ENCODE data around the gene CYP4F8. TPM values are rescaled to one million over a fixed set of nuclear protein-coding genes. Genes with fewer than 3 reads are reported as not detected.
"Not testable (repeated sequence)": the region's sequence is repeated elsewhere in the genome, so short reads cannot be mapped to it uniquely, and the experiment has no call there.

The CYP4F8 gene
- total and polyA plus RNA-seq, 7 experiments from 2014 or later, result not detected

DNA sequence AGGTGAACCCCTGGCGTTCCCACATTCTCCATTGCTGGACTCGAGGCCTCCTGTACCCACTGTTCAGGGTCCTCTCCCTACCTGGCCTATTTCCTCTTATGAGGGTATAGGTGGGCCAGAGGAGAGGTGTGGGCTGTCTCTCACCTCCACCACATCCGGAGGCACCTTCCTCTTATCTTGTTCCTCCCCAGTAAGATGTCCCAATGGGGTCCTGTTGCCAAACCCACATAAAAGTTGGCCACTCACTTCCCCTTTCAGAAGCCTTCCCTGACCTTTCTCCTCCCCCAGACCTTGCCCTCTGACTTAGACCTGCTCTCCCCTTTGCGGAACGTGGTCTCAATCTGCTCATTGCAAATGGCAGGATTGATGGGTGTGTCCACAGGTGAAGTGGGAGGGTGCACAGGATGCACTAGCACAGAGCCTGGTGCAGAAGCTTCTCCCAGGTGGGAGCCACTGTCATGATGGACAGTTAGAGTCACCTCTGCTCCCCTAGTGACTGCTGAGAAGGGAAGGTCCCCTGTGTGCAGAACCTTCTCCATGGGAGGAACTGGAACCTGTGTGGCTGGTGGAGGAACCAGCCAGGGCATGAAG lies 27.0 kb downstream of the CYP4F8 start:
- no peaks in the 10 kb centered on the region for H3K9me3 Mint-ChIP-seq

DNA sequence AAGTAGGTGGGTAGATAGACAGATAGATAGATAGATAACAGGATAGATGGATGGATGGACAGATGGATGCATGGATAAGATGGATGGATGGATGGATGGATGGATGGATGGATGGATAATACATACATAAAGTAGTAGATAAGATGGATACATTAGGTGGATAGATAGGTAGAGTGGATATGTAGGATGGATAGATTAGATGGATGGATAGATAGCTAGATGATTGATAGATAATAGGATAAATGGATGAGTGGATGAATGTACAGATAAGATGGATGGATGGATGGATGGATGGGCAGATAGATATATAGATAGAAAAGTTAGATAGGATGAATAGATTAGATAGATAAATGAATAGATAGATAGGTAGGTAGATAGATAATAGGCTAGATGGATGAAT lies 27.8 kb downstream of the CYP4F8 start:
- Mint-ChIP-seq H3K9me3 (no peaks in the 10 kb centered on the region), H3K36me3 (no peaks in the 10 kb centered on the region), H3K27ac (no peak overlapping the region), H3K4me1 (peaks cover 0 to 12% (median 0%) of the 10 kb centered on the region in 7 donors), H3K4me3 (no peak overlapping the region), H3K27me3 (peaks cover 0 to 23% (median 9%) of the 10 kb centered on the region in 5 donors)
- intact Hi-C loops (cut with micrococcal nuclease), result no loop called here
- Histone ChIP-seq H3K27me3 (ENCODE audit: control insufficient read depth in 2 of 2, insufficient read depth in 2 of 2, low read length in 2 of 2) (no peaks in the 10 kb centered on the region), H3K27ac (ENCODE audit: low read depth, low read length) (no peak overlapping the region), H3K9me3 (ENCODE audit: control insufficient read depth in 2 of 3, low read length in 3 of 3) (no peaks in the 10 kb centered on the region), H3K36me3 (ENCODE audit: control insufficient read depth in 2 of 3, insufficient read depth in 3 of 3, low read length in 3 of 3) (no peaks in the 10 kb centered on the region), H3K4me3 (ENCODE audit: low read length) (no peak overlapping the region), H3K4me1 (ENCODE audit: control insufficient read depth in 2 of 2, insufficient read depth in 2 of 2, low read length in 2 of 2) (no peaks in the 10 kb centered on the region)
- no peak for DNase-seq
- ATAC-seq, result no peak
- ChIA-PET CTCF (no interaction called here), POLR2A (no interaction called here)

More for the DNA sequence above, 27.0 kb downstream of the CYP4F8 start:
- intact Hi-C loops (cut with micrococcal nuclease), result no loop called here
- Histone ChIP-seq H3K27me3 (ENCODE audit: control insufficient read depth in 2 of 2, insufficient read depth in 2 of 2, low read length in 2 of 2) (no peaks in the 10 kb centered on the region), H3K4me1 (ENCODE audit: control insufficient read depth in 2 of 2, insufficient read depth in 2 of 2, low read length in 2 of 2) (no peaks in the 10 kb centered on the region), H3K27ac (ENCODE audit: low read depth, low read length) (no peak overlapping the region), H3K9me3 (ENCODE audit: control insufficient read depth in 2 of 3, low read length in 3 of 3) (no peaks in the 10 kb centered on the region), H3K4me3 (ENCODE audit: low read length) (no peak overlapping the region), H3K36me3 (ENCODE audit: control insufficient read depth in 2 of 3, insufficient read depth in 3 of 3, low read length in 3 of 3) (no peaks in the 10 kb centered on the region)
- Mint-ChIP-seq H3K36me3 (no peaks in the 10 kb centered on the region), H3K4me1 (peaks cover 0 to 12% (median 0%) of the 10 kb centered on the region in 7 donors), H3K27me3 (peaks cover 0 to 17% (median 14%) of the 10 kb centered on the region in 5 donors), H3K27ac (no peak overlapping the region), H3K4me3 (no peak overlapping the region)
- peak; percentile 47 for ATAC-seq
- ChIA-PET POLR2A (no interaction called here), CTCF (no interaction called here)
- DNase-seq, result no peak

DNA sequence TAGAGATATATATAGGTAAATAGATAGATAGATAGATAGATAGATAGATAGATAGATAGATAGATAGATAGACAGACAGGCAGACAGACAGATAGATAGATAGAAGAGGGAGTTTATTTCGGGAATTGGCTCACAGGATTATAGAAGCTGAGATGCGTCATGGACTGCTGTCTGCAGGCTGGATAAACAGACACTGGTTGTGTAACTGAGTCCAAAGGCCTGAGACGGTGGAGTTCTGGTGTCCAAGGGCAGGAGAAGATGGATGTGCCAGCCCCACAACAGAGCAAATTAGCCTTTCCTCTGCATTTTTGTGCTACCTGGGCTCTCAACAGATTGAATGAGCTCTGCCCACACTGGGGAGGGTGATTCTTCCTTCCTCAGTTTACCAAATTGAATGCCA lies 28.4 kb downstream of the CYP4F8 start:
- H3K36me3 ChIP-seq (ENCODE audit: control insufficient read depth in 2 of 3, insufficient read depth in 3 of 3, low read length in 3 of 3), result no peaks in the 10 kb centered on the region
- H3K27ac ChIP-seq (ENCODE audit: low read depth, low read length), result no peak overlapping the region
- H3K27me3 Mint-ChIP-seq, result peaks cover 0 to 23% (median 8%) of the 10 kb centered on the region in 5 donors
- no peak overlapping the region for H3K27ac Mint-ChIP-seq
- DNase-seq, result no peak
- H3K27me3 ChIP-seq (ENCODE audit: control insufficient read depth in 2 of 2, insufficient read depth in 2 of 2, low read length in 2 of 2), result no peaks in the 10 kb centered on the region
- H3K9me3 Mint-ChIP-seq, result no peaks in the 10 kb centered on the region
- intact Hi-C loops (cut with micrococcal nuclease), result no loop called here
- no peaks in the 10 kb centered on the region for H3K36me3 Mint-ChIP-seq
- no peak for ATAC-seq
- ChIA-PET CTCF (no interaction called here), POLR2A (no interaction called here)
- no peaks in the 10 kb centered on the region for H3K9me3 ChIP-seq (ENCODE audit: control insufficient read depth in 2 of 3, low read length in 3 of 3)
- no peak overlapping the region for H3K4me3 ChIP-seq (ENCODE audit: low read length)
- H3K4me1 ChIP-seq (ENCODE audit: control insufficient read depth in 2 of 2, insufficient read depth in 2 of 2, low read length in 2 of 2), result no peaks in the 10 kb centered on the region
- peaks cover 0 to 12% (median 0%) of the 10 kb centered on the region in 7 donors for H3K4me1 Mint-ChIP-seq
- H3K4me3 Mint-ChIP-seq, result no peak overlapping the region

DNA sequence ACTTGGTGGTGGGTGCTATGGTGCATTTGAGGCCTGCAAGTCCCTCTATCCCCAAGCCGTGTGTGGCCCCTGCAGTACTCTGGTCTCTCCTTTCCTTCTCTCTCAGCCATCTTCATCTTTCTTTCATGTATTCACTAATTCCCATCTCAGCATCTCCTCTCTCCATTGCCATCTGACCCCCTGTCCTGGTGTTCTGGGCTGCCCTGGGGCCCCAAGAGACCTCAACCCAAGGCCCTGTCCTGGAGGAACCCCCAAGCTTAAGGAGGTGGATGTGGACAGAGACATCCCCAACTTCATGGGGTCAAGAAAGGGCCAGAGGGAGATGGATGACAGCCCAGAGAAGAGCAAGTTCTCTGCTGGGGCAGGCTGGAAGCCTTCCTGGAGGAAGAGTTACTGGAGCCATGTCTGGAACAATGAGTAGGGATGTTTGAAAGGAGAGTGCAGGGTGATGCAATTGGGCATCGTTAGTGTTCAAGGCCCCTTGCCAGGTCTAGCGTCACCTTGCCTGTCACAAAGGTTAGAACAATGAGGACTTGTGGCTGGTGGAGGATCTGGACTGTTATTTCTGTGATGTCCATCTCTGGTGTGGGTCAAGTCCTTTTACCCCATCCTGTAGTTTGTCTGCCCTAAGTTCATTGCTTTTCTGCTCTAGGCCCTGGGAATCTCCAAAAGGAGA lies 29.2 kb downstream of the CYP4F8 start:
- Mint-ChIP-seq H3K9me3 (no peaks in the 10 kb centered on the region), H3K4me3 (no peak overlapping the region), H3K4me1 (peaks cover 0 to 12% (median 0%) of the 10 kb centered on the region in 7 donors), H3K27ac (no peak overlapping the region), H3K27me3 (peaks cover 0 to 22% (median 8%) of the 10 kb centered on the region in 5 donors), H3K36me3 (no peaks in the 10 kb centered on the region)
- intact Hi-C loops (cut with micrococcal nuclease), result no loop called here
- H3K9me3 ChIP-seq (ENCODE audit: control insufficient read depth in 2 of 3, low read length in 3 of 3), result no peaks in the 10 kb centered on the region
- H3K36me3 ChIP-seq (ENCODE audit: control insufficient read depth in 2 of 3, insufficient read depth in 3 of 3, low read length in 3 of 3), result no peaks in the 10 kb centered on the region
- no peaks in the 10 kb centered on the region for H3K4me1 ChIP-seq (ENCODE audit: control insufficient read depth in 2 of 2, insufficient read depth in 2 of 2, low read length in 2 of 2)
- H3K4me3 ChIP-seq (ENCODE audit: low read length), result no peak overlapping the region
- ATAC-seq, result no peak
- ChIA-PET CTCF (no interaction called here), POLR2A (no interaction called here)
- DNase-seq, result no peak
- H3K27ac ChIP-seq (ENCODE audit: low read depth, low read length), result no peak overlapping the region
- H3K27me3 ChIP-seq (ENCODE audit: control insufficient read depth in 2 of 2, insufficient read depth in 2 of 2, low read length in 2 of 2), result no peaks in the 10 kb centered on the region

DNA sequence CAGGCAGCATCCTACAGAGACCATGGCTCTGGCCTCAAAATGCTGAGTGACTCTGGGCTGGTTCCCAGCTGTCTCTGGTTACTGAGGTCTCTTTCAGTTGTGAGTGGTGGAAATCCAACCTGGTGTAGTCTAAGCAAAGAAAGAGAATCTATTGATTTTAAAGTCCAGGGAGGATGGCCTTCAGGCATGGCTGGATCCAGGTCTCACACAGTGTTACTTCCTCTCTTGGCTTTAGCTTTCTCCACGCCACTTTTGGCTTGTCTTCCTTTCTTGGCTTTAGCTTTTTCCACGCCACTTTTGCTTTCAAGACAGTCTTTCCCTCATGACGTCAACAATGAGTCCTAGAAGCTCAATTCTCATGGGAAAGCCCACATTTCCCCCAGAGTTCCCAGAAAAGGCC lies 29.8 kb downstream of the CYP4F8 start:
- Mint-ChIP-seq H3K36me3 (no peaks in the 10 kb centered on the region), H3K27ac (no peak overlapping the region), H3K4me3 (no peak overlapping the region), H3K4me1 (peaks cover 0 to 12% (median 0%) of the 10 kb centered on the region in 7 donors), H3K27me3 (peaks cover 0 to 18% (median 8%) of the 10 kb centered on the region in 5 donors), H3K9me3 (no peaks in the 10 kb centered on the region)
- DNase-seq, result no peak
- intact Hi-C loops (cut with micrococcal nuclease), result no loop called here
- ChIA-PET CTCF (no interaction called here), POLR2A (no interaction called here)
- Histone ChIP-seq H3K27me3 (ENCODE audit: control insufficient read depth in 2 of 2, insufficient read depth in 2 of 2, low read length in 2 of 2) (no peaks in the 10 kb centered on the region), H3K4me1 (ENCODE audit: control insufficient read depth in 2 of 2, insufficient read depth in 2 of 2, low read length in 2 of 2) (no peaks in the 10 kb centered on the region), H3K9me3 (ENCODE audit: control insufficient read depth in 2 of 3, low read length in 3 of 3) (no peaks in the 10 kb centered on the region), H3K4me3 (ENCODE audit: low read length) (no peak overlapping the region), H3K27ac (ENCODE audit: low read depth, low read length) (no peak overlapping the region), H3K36me3 (ENCODE audit: control insufficient read depth in 2 of 3, insufficient read depth in 3 of 3, low read length in 3 of 3) (no peaks in the 10 kb centered on the region)
- no peak for ATAC-seq

DNA sequence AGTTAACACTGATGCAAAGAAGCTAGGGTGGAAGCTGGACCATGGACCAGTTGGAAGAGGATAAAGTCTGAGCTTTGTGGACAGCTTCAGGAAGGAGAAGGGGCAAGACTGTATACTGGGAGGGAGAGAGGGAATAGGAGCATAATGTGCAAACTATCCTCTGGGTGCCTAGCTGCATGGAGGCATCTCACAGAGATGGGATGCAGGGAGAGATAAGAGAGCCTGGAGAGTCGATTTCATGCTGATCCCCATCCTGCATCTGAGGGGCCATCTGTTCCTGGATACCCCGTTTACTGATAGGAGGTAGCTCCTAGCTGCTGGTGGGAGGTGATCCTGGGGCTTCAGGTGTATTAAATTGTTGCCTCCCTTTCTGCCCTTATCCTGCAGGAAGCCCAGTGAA lies 34.5 kb downstream of the CYP4F8 start:
- intact Hi-C loops (cut with micrococcal nuclease), result no loop called here
- ATAC-seq, result no peak
- Mint-ChIP-seq H3K27ac (no peak overlapping the region), H3K9me3 (peaks cover 0 to 4% (median 0%) of the 10 kb centered on the region in 11 donors), H3K36me3 (peaks cover 0 to 3% (median 0%) of the 10 kb centered on the region in 5 donors), H3K4me3 (no peak overlapping the region), H3K27me3 (peaks cover 6 to 44% (median 35%) of the 10 kb centered on the region in 5 donors), H3K4me1 (no peaks in the 10 kb centered on the region)
- POLR2A ChIA-PET, result interaction anchor here (0.6 kb wide), 1 partner anchor 497 kb away, joined by 4 read pairs; no protein-coding TSS in a partner anchor
- Histone ChIP-seq H3K4me1 (ENCODE audit: control insufficient read depth in 2 of 2, insufficient read depth in 2 of 2, low read length in 2 of 2) (no peaks in the 10 kb centered on the region), H3K36me3 (ENCODE audit: control insufficient read depth in 2 of 3, insufficient read depth in 3 of 3, low read length in 3 of 3) (no peaks in the 10 kb centered on the region), H3K27me3 (ENCODE audit: control insufficient read depth in 2 of 2, insufficient read depth in 2 of 2, low read length in 2 of 2) (no peaks in the 10 kb centered on the region), H3K27ac (ENCODE audit: low read depth, low read length) (no peak overlapping the region), H3K4me3 (ENCODE audit: low read length) (no peak overlapping the region), H3K9me3 (ENCODE audit: control insufficient read depth in 2 of 3, low read length in 3 of 3) (no peaks in the 10 kb centered on the region)
- DNase-seq, result no peak
- CTCF ChIA-PET, result no interaction called here

DNA sequence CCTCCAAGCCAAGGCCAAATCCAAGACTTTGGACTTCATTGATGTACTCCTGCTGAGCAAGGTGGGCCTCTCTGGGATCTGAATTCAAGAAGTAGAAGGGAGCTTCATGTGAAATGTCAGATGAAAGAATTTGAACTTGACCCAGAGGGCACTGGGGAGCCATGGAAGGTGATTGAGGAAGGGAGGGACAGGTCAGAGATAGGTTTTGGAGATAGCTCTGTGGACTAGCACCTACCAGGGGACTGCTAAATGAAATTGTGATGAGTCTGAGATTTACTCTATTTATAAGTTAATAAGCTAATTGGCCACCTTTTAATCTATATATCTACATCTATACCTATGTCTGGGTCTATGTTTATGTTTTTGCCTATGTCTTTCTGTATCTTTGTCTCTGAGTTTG lies 35.1 kb downstream of the CYP4F8 start:
- H3K27me3 Mint-ChIP-seq, result peaks cover 8 to 50% (median 41%) of the 10 kb centered on the region in 5 donors
- ATAC-seq; H3K27ac ChIP-seq (ENCODE audit: low read depth, low read length); H3K36me3 ChIP-seq (ENCODE audit: control insufficient read depth in 2 of 3, insufficient read depth in 3 of 3, low read length in 3 of 3); H3K4me1 ChIP-seq (ENCODE audit: control insufficient read depth in 2 of 2, insufficient read depth in 2 of 2, low read length in 2 of 2); POLR2A ChIA-PET; H3K4me3 Mint-ChIP-seq; H3K9me3 Mint-ChIP-seq; H3K4me3 ChIP-seq (ENCODE audit: low read length); intact Hi-C loops (cut with micrococcal nuclease); H3K4me1 Mint-ChIP-seq; H3K27ac Mint-ChIP-seq; H3K36me3 Mint-ChIP-seq; H3K27me3 ChIP-seq (ENCODE audit: control insufficient read depth in 2 of 2, insufficient read depth in 2 of 2, low read length in 2 of 2); H3K9me3 ChIP-seq (ENCODE audit: control insufficient read depth in 2 of 3, low read length in 3 of 3); CTCF ChIA-PET; DNase-seq: not testable (repeated sequence)
